ENCODE data around the gene TOR3A.

The TOR3A gene

GRCh38 chr1:179079113-179079761 is 2.6 kb upstream of the TOR3A start:
- peak; percentile 49 for DNase-seq

GRCh38 chr1:179080866-179081686 is 794 bp upstream of the TOR3A start:
- DNase-seq, result no peak

- DNase-seq, result peak; percentile 42
These were observed 596 bp downstream of the TOR3A start for GRCh38 chr1:179082333-179082998.

GRCh38 chr1:179082999-179083335 is 1.1 kb downstream of the TOR3A start:
- no peak for DNase-seq

GRCh38 chr1:179083533-179083932 is 1.7 kb downstream of the TOR3A start:
- no peak for DNase-seq

- no peak for DNase-seq
These were observed 5.8 kb downstream of the TOR3A start for GRCh38 chr1:179087665-179088064.

GRCh38 chr1:179089827-179090482 is 8.1 kb downstream of the TOR3A start:
- no peak for DNase-seq

- no peak for DNase-seq
These were observed 8.7 kb downstream of the TOR3A start for GRCh38 chr1:179090522-179090921.

GRCh38 chr1:179090923-179091322 is 9.1 kb downstream of the TOR3A start:
- DNase-seq, result no peak

- DNase-seq, result no peak
These were observed 9.9 kb downstream of the TOR3A start for GRCh38 chr1:179091691-179092165.

- no peak for DNase-seq
These were observed 11.1 kb downstream of the TOR3A start for GRCh38 chr1:179092896-179093461.

- DNase-seq, result no peak
These were observed 12.9 kb downstream of the TOR3A start for GRCh38 chr1:179094818-179095217.

GRCh38 chr1:179095377-179095776 is 13.5 kb downstream of the TOR3A start:
- DNase-seq, result no peak

- no peak for DNase-seq
These were observed 14.1 kb downstream of the TOR3A start for GRCh38 chr1:179095924-179096323.

- DNase-seq, result no peak
These were observed 18.0 kb downstream of the TOR3A start for GRCh38 chr1:179099891-179100290.

- no peak for DNase-seq
These were observed 19.7 kb downstream of the TOR3A start for GRCh38 chr1:179101566-179101965.

GRCh38 chr1:179103999-179104398 is 22.1 kb downstream of the TOR3A start:
- DNase-seq, result no peak

GRCh38 chr1:179104611-179105250 is 22.9 kb downstream of the TOR3A start:
- DNase-seq, result no peak

GRCh38 chr1:179105393-179105792 is 23.5 kb downstream of the TOR3A start:
- no peak for DNase-seq

GRCh38 chr1:179107706-179108629 is 26.1 kb downstream of the TOR3A start:
- DNase-seq, result no peak

GRCh38 chr1:179108644-179109043 is 26.8 kb downstream of the TOR3A start:
- no peak for DNase-seq
